Stimulated activated naive CD8-positive, alpha-beta T cell treated with anti-CD3 and anti-CD28 coated beads, Interleukin-15, amount 100 ng/mL, for 72 hours (primary cell): ENCODE data around the gene GPR42.
A peak's percentile ranks its signal among the peaks of the same experiment; 100 is the strongest.
"Not testable (repeated sequence)": the region's sequence is repeated elsewhere in the genome, so short reads cannot be mapped to it uniquely, and the experiment has no call there.

ENCODE experiments used
- ATAC-seq: fragments of 150-1000 bp; cut with Tn5 transposase; 2 replicates; pipeline ENCODE4 v1.10.0; 2021; ENCODE audit warnings: mild to moderate bottlenecking, moderate library complexity
- DNase-seq, 2 donors: peaks; one replicate each; pipeline ENCODE4 v3.0.0; 2021 to 2022
- H3K27ac Mint-ChIP-seq, 2 donors: one replicate each; pipeline ENCODE4 v1.8.0; 2022; ENCODE audit warnings: mild to moderate bottlenecking in 2 of 2, mixed read lengths in 2 of 2, moderate library complexity in 2 of 2
- H3K27me3 Mint-ChIP-seq: one replicate; pipeline ENCODE4 v1.8.0; 2022; ENCODE audit warnings: mixed read lengths
- H3K4me1 Mint-ChIP-seq: one replicate; pipeline ENCODE4 v1.8.0; 2022; ENCODE audit warnings: mild to moderate bottlenecking, mixed read lengths
- H3K4me3 Mint-ChIP-seq, 2 donors: one replicate each; pipeline ENCODE4 v1.8.0; 2022; ENCODE audit warnings: mild to moderate bottlenecking in 2 of 2, mixed read lengths in 2 of 2, moderate library complexity in 1 of 2
- H3K9me3 Mint-ChIP-seq, 2 donors: one replicate each; pipeline ENCODE4 v1.8.0; 2022; ENCODE audit warnings: mixed read lengths in 2 of 2

GPR42 gene

GRCh38 chr19:35352448-35353304, 18.2 kb upstream of the GPR42 start:
- H3K4me3 Mint-ChIP-seq, result peak overlapping the region in 1 of 2 donors; percentile 40
- DNase-seq (peak; percentile 58 to 75), ATAC-seq (peak; percentile 75)
- peak overlapping the region in 1 of 2 donors; percentile 49 for H3K27ac Mint-ChIP-seq
- peaks cover 45% of the 10 kb centered on the region for H3K4me1 Mint-ChIP-seq
- peaks cover 36% of the 10 kb centered on the region for H3K27me3 Mint-ChIP-seq
- no peaks in the 10 kb centered on the region for H3K9me3 Mint-ChIP-seq

DNA sequence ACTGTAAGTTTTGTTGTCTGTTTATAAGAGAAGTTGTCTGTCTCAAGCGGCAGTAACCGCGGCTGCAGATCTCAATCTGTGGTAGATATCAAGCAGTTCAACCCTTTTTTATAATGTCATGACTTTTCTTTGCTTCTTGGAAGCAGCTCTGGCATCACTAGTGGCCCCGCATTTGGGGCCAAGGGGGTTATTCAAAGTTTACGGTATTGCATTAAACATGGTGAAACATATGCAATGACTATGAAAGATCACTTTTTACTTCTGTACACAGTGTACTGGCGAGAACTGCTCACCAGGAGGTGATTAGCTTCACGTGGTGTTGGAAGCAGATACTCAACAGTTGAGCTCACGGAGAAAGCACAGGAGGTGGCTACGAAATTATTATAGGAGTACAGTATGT, 17.2 kb upstream of the GPR42 start:
- H3K27ac Mint-ChIP-seq, result no peak overlapping the region
- H3K9me3 Mint-ChIP-seq, result no peaks in the 10 kb centered on the region
- no peak overlapping the region for H3K4me3 Mint-ChIP-seq

DNA sequence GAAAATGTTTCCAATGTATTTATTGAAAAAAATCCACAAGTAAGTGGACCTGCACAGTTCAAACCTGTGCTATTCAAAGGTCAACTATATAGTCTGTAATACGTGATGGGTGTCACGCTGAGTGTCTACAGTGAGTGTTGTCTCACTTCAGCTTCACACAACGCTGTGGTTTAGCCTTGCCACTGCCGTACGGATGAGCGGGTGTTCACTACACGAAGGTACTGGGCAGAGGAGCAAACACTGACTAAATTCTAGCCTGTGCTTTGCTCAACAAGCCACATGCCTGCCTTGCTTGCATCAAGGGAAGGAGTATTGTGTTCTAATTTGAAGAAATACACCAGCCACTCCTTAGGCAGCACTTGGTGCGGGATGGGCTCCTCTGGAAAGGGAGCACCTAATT, 16.0 kb upstream of the GPR42 start:
- DNase-seq (peak in 1 of 2 donors; percentile 8), ATAC-seq (no peak)
- Mint-ChIP-seq H3K4me3 (no peak overlapping the region), H3K4me1 (peaks cover 32% of the 10 kb centered on the region), H3K9me3 (no peaks in the 10 kb centered on the region), H3K27ac (no peak overlapping the region), H3K27me3 (peaks cover 29% of the 10 kb centered on the region)

More for the DNA sequence above, 17.2 kb upstream of the GPR42 start:
- Mint-ChIP-seq H3K4me1 (peaks cover 44% of the 10 kb centered on the region), H3K27me3 (peaks cover 36% of the 10 kb centered on the region)
- DNase-seq (peak in 1 of 2 donors; percentile 6), ATAC-seq (no peak)

DNA sequence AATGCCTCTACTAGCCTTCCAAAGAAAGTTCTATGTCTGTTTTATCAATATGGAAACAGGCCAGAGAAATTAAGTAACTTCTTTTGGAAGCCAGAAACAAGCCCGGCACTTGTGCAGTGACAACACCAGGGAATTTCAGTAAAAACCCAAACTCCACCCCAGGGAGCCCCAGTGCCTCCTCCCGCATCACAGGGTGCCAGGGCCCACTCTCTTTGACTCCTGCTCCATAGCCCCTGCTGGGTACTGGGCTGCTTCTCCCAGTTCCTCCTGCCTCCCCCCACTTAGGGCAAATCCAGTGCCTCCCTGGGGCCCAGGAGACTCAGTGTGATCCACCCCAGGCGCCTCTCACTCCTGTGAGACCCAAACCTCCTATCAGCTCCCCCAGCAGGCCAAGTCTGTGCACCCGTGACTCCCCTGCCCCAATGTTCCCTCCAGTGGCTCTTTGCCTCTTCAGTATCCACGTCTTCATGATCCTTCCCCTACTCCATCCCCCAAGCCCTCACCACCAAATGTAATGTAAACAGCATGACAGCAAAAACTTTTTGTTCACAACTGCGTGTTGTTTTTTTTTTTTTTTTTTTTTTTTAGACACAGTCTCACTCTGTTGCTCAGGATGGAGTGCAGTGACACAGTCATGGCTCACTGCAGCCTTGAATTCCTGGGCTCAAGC, 14.9 kb upstream of the GPR42 start:
- DNase-seq (no peak), ATAC-seq (no peak)
- no peaks in the 10 kb centered on the region for H3K9me3 Mint-ChIP-seq
- H3K4me3 Mint-ChIP-seq, result no peak overlapping the region
- H3K27me3 Mint-ChIP-seq, result peaks cover 25% of the 10 kb centered on the region
- no peak overlapping the region for H3K27ac Mint-ChIP-seq
- H3K4me1 Mint-ChIP-seq, result peaks cover 25% of the 10 kb centered on the region

GRCh38 chr19:35357867-35358573, 12.8 kb upstream of the GPR42 start, which contains the start of gene FFAR3:
FFAR3 (plus strand) TSS chr19:35358460; CDS start chr19:35358891, 431 bp downstream.
- no peak for DNase-seq
- H3K27ac Mint-ChIP-seq, result peak within 1 kb of the TSS; percentile 85 to 93
- peaks cover 36% of the 10 kb centered on the region for H3K27me3 Mint-ChIP-seq
- peaks cover 16% of the 10 kb centered on the region for H3K4me1 Mint-ChIP-seq
- peak within 1 kb of the TSS; percentile 68 to 71 for H3K4me3 Mint-ChIP-seq
- H3K9me3 Mint-ChIP-seq, result no peaks in the 10 kb centered on the region
- ATAC-seq, result peak; percentile 45

DNA sequence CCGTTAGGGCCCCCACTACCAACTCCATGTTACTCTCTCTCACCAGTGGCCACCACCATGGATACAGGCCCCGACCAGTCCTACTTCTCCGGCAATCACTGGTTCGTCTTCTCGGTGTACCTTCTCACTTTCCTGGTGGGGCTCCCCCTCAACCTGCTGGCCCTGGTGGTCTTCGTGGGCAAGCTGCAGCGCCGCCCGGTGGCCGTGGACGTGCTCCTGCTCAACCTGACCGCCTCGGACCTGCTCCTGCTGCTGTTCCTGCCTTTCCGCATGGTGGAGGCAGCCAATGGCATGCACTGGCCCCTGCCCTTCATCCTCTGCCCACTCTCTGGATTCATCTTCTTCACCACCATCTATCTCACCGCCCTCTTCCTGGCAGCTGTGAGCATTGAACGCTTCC, 12.0 kb upstream of the GPR42 start:
- peaks cover 42% of the 10 kb centered on the region for H3K27me3 Mint-ChIP-seq
- peak overlapping the region in 1 of 2 donors; percentile 56 for H3K4me3 Mint-ChIP-seq
- not testable (repeated sequence) for H3K9me3 Mint-ChIP-seq, DNase-seq, ATAC-seq
- H3K4me1 Mint-ChIP-seq, result peaks cover 15% of the 10 kb centered on the region
- H3K27ac Mint-ChIP-seq, result peak overlapping the region in 1 of 2 donors; percentile 38

GRCh38 chr19:35359395-35359794, 11.5 kb upstream of the GPR42 start:
- DNase-seq, H3K9me3 Mint-ChIP-seq, H3K4me3 Mint-ChIP-seq, H3K27ac Mint-ChIP-seq, ATAC-seq: not testable (repeated sequence)
- Mint-ChIP-seq H3K4me1 (peaks cover 15% of the 10 kb centered on the region), H3K27me3 (peaks cover 42% of the 10 kb centered on the region)

GRCh38 chr19:35360081-35360480, 10.8 kb upstream of the GPR42 start:
- ATAC-seq, H3K9me3 Mint-ChIP-seq, DNase-seq, H3K4me3 Mint-ChIP-seq: not testable (repeated sequence)
- Mint-ChIP-seq H3K27ac (peak overlapping the region in 1 of 2 donors; percentile 39), H3K4me1 (peaks cover 15% of the 10 kb centered on the region), H3K27me3 (peaks cover 42% of the 10 kb centered on the region)

DNA sequence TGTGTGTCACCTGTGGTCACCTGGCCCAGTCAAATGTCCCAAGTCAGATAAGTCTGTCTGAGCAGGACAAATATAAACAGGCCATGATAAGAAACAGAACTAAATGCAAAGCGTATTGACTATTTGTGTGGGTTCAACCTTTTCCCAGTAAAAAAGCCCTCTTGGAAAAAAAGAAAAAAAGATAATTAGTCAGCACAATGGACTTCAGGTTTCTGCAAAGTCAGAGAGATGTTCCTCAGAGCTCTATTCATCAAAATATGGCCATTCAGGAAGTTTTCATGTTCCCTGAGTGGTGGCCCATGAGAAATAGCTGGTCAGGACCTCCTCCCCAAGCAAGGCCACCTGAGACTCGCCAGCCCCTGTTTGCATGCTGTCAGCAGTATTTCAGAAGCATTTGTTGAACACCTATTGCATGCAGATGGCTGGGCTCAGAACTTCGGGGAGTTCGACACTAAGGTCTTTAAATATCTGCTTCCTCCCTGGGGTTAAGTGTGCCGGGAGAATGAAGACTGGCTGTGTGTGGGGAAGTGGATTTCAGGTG, 9.9 kb upstream of the GPR42 start:
- Mint-ChIP-seq H3K4me1 (peaks cover 15% of the 10 kb centered on the region), H3K4me3 (no peak overlapping the region), H3K27me3 (peaks cover 38% of the 10 kb centered on the region), H3K27ac (no peak overlapping the region), H3K9me3 (no peaks in the 10 kb centered on the region)
- ATAC-seq (no peak), DNase-seq (no peak)

- Mint-ChIP-seq H3K27ac (no peak overlapping the region), H3K9me3 (no peaks in the 10 kb centered on the region), H3K4me3 (no peak overlapping the region), H3K4me1 (peaks cover 11% of the 10 kb centered on the region), H3K27me3 (peaks cover 34% of the 10 kb centered on the region)
- no peak for ATAC-seq
- DNase-seq, result no peak
These were observed 8.4 kb upstream of the GPR42 start for GRCh38 chr19:35362261-35363000.

DNA sequence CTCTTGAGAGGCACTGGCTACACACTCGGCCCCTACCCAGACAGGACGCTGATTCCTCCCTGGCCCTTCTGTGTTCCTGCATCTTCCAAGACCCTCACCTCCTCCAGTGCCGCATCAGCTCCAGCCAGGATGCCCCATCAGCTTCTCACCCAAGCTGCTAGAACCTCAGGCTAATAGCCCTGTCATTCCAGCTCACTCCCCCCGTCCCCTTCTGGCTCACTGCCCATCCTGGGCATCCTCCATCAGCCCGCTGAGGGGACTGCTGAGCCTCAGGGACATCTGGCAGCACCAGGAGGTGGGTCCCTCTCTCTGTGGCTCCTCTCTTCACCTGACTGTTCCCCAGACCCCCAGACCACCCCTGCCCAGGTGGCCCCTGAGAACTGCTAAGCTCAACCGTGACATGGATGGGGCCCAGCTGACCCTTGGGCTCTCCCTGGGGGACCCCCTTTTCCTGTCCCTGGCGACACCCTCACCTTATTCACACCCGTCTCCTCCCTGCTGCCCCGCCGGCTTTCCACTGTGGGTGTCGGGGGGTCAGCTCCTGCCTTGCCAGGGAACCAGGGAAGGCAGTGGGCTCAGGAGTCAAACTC, 7.8 kb upstream of the GPR42 start:
- peaks cover 7% of the 10 kb centered on the region for H3K4me1 Mint-ChIP-seq
- peaks cover 41% of the 10 kb centered on the region for H3K27me3 Mint-ChIP-seq
- no peak for DNase-seq
- H3K4me3 Mint-ChIP-seq, result no peak overlapping the region
- peak overlapping the region in 1 of 2 donors; percentile 61 for H3K27ac Mint-ChIP-seq
- no peaks in the 10 kb centered on the region for H3K9me3 Mint-ChIP-seq
- ATAC-seq, result peak; percentile 49

GRCh38 chr19:35363711-35364425, 7.0 kb upstream of the GPR42 start:
- peaks cover 49% of the 10 kb centered on the region for H3K27me3 Mint-ChIP-seq
- ATAC-seq (no peak), DNase-seq (no peak)
- no peak overlapping the region for H3K4me3 Mint-ChIP-seq
- no peaks in the 10 kb centered on the region for H3K9me3 Mint-ChIP-seq
- H3K4me1 Mint-ChIP-seq, result peaks cover 4% of the 10 kb centered on the region
- H3K27ac Mint-ChIP-seq, result no peak overlapping the region

DNA sequence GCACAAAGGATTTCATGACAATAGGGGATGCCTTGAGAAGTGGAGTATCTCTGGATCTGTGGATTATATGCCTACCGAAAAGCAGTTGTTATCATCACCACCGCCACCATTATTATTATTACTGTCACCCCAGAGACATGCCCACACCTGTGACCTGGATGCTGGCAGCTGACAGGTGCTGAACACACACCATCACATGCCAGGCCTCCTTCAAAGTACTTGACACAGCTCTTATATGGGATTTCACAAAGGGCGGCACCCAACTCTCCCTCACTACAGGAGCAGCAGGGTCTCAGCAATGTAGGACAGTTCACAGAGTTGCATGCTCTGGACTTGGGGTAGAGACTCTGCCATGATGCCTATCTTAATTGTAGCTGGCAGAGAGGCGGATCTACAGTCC, 5.6 kb upstream of the GPR42 start:
- ATAC-seq (no peak), DNase-seq (no peak)
- Mint-ChIP-seq H3K27me3 (peaks cover 57% of the 10 kb centered on the region), H3K9me3 (no peaks in the 10 kb centered on the region), H3K27ac (no peak overlapping the region), H3K4me1 (peaks cover 4% of the 10 kb centered on the region), H3K4me3 (no peak overlapping the region)

GRCh38 chr19:35368378-35368777, 2.5 kb upstream of the GPR42 start:
- Mint-ChIP-seq H3K4me3 (no peak overlapping the region), H3K4me1 (peaks cover 4% of the 10 kb centered on the region), H3K9me3 (no peaks in the 10 kb centered on the region), H3K27ac (peak overlapping the region in 1 of 2 donors; percentile 61), H3K27me3 (peaks cover 37% of the 10 kb centered on the region)
- DNase-seq (no peak), ATAC-seq (no peak)
